GM21447 (cell line): ENCODE data around the gene FAM222A.

Experiments
- ATAC-seq: cut with Tn5 transposase; IDR thresholded peaks from one replicate; pipeline ENCODE4 v1.9.1; 2021; ENCODE audit not compliant: unreplicated experiment

FAM222A gene

GRCh38 chr12:109724321-109724892, 10.8 kb downstream of the FAM222A start:
- ATAC-seq = no peak

DNA sequence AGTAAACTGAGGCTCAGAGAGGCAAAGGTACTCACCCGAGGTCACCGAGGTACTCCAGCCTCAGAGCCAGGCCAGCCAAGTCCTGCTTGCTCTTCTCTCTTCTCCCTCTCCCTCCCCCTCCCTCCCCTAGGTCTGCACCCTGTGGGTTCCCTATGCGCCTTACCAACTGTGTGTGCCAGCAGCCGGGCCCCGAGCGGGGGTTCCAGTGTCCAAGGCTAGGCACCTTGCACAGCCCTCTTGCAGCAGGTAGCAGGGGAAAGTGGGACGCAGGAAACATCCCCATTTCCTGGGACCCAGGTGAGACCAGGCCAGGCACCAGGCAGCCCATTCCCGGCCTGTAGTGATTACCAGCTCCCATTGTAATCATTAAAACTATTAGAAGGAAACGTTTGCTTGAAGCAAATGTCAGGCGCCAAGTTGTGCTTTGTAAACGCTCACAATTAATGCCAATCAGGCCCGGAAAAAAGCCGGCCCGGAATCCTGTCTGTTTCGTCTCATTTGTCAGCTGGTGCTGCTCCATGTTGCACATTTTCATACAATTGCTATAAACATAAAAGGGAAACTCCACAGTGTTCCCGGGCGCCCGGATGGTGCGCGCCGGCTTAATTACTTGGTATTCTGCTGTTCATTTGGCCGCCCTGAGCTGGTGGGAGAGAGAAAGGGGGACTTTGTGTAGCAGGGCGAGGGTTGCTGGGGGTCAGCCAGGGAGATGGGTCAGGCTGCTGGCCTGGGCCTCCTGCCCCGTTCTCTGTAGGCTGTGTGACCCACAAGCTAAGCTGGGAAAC, 11.9 kb downstream of the FAM222A start:
- no peak for ATAC-seq

GRCh38 chr12:109726106-109726497, 12.5 kb downstream of the FAM222A start:
- ATAC-seq = no peak

DNA sequence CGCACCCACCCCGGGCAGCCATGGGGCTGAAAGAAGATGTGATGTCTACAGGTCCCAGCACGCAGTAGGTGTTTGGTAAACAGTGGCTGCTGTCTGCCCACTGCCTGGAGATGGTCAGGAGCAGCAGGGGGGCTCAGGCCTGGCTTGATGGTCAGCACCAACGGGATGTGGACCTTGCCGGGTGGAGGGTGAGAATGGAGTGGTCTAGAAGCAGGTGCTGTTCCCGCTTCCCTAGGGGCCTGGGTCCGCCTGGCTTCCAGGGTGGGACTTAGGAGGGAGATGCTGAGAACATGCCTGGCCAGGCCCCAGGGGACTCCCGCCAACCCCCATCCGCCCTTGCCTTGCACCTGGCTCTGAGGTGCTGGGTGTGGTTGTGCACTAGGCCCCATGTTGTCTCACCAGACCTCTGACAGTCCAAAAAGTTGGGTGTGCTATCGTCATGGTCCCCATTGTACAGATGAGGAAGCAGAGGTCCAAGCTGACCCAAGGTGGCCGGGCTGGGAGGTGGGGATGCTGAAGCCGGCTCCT, 12.9 kb downstream of the FAM222A start:
- ATAC-seq = no peak

DNA sequence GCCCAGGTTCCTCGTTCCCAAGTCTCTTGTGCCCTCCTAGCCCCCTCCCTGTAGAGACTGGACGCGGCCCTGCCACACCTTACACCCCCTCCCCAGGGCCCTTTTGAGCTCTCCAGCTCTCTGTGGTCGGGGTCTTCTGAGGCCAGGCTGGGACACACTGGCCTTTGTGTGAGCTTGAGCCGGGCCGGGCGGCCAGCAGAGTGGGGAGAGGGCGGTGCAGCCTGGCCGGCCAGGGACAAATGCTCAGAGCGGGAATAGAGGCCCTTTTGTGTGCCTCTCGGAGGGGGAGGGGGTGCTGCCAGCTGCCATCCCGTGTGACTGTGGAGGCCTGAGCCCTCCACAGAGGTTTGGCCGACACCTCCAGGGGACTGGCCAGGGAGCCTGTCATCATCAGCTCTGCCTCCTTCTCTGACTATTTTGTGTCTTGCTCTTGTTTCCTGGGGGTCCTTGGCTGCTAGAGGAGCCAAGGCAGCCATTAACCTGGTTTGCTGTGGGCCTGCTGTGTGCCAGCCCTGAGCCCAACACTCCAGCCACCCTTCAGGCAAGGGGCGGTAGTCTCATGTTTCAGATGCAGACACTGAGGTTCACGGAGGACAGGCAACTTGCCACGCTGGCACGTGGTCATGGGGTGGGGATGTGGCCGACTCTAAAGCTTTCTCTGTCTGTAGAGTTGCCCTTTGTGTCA, 13.6 kb downstream of the FAM222A start:
- no peak for ATAC-seq

DNA sequence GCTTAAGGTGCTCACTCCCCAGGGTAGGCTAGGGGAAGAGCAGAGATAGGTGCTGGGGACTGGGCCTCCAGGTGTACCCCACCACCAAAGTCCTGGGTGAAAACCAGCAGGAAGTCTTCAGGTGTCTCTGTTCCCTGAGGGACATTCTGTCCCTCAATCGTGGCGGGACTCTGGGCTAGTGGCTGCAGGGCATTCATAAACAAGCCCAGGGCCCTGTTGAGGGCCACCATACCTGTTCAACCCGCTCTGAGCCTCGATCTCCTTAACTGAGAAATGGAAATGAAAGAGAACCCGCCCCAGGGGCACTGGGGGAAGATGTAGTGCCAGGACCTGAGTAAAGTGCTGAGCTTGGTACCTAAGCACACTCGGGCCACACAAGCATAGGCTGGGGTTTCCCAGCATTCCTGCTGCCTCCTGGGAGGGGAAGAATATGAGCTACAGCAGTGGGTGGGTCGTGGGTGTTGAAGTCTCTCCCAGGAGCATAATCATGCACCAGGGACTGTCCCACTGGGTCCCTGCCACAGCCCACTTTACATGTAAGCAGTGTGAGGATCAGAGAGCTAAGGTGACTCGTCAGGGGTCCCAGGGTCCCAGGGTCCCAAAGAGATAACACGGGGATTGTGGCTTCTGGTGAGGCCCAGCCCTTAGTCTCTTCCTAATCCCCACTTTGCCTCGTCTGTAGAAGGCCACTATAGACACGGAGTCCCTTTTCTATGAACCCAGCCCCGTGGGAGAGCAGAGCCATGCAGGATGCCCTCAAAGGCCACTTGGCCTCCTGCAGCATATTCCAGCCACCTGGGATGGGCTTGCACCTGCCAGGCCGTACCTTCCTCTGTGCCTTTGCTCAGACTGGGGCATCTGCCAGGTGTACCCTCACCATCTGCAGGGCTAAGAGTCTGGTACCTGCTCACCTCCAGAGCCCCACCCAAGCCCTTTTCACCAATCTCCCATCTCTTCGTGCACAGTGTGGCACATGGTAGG, 14.4 kb downstream of the FAM222A start:
- ATAC-seq = no peak

DNA sequence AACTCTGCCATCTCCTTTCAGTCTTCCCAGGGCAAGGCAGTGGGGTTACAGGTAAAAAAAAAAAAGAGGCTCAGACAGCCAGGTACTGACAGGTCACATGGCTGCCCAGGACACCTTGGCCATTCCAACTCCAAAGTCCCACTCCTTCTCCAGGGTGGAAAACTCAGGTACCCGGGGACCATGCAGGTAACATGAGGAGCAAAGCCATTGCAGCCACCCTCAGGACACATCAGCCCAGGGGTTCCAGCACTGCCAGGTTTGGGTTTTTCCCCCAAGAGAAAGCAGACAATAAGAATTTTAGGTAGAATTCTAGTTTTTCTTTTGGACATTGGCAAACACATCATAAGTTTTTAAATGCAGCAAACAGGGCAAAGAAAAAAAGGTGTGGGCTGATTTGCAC, 15.3 kb downstream of the FAM222A start:
- ATAC-seq = no peak

DNA sequence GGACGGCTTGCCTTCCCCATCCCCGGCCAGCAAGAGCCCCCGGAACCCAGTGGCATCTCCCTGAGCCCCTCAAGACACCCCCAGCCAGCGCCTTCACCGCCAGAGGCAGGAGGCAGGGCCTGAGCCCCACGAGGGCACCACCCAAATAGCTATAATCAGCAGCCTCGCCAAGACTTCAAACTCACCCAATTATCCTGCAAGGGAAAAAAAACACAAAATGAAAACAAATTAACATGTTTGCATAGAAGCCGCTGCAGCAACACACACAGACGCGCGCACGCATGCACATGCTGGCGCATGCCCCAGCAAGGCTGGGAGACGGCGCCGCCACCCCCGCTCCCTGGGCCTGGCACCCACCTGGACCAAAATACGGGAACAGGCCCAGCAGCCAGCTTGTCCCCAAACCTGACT, 15.8 kb downstream of the FAM222A start:
- ATAC-seq = no peak

DNA sequence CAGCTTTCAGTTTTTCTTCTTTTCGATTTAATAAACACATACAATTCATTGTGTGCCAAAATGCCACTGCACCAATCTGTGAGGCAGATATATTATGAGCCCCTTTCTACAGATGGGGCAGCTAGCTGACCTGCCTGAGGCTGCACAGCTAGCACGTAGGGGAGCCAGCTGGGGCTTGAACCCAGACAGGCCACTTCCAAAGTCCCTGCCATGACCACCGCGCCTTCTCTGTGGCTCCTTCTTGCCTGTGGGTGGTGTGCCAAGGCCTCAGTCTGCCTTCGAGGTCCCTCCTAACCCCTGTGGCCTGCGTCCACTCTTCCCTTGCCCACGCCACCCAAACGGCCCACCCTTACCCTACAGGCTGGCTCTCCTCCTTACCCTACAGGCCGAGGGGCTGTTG, 16.2 kb downstream of the FAM222A start:
- no peak for ATAC-seq

- ATAC-seq = no peak
These were observed 16.9 kb downstream of the FAM222A start for GRCh38 chr12:109730306-109731145.

GRCh38 chr12:109731231-109731731, 17.7 kb downstream of the FAM222A start:
- no peak for ATAC-seq

GRCh38 chr12:109731806-109732205, 18.2 kb downstream of the FAM222A start:
- ATAC-seq = no peak

GRCh38 chr12:109732321-109733305, 19.0 kb downstream of the FAM222A start:
- no peak for ATAC-seq

GRCh38 chr12:109734219-109735000, 20.8 kb downstream of the FAM222A start:
- ATAC-seq = no peak

DNA sequence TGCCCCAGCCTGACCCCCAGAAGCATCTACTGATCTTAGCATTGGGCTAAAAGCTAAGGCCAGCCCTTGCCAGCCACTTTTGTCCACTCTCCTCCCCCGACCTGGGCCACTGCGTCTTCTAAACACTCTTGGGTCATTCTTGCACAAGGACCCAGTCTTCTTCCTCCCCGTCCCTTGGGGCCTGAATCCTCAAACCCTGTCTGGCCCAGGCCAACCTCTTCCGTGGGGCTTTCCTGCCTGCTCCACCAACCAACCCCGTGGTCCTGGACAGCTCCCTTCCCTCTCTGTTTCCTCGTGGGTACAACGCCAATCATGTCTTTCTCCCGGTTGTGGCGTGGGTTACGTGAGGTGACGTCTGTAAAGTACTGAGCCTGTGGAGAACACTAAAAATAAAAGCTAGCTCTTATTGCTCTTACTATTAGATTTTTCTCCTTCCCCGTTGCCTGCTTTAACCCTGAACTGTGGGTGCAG, 21.5 kb downstream of the FAM222A start:
- ATAC-seq = no peak

DNA sequence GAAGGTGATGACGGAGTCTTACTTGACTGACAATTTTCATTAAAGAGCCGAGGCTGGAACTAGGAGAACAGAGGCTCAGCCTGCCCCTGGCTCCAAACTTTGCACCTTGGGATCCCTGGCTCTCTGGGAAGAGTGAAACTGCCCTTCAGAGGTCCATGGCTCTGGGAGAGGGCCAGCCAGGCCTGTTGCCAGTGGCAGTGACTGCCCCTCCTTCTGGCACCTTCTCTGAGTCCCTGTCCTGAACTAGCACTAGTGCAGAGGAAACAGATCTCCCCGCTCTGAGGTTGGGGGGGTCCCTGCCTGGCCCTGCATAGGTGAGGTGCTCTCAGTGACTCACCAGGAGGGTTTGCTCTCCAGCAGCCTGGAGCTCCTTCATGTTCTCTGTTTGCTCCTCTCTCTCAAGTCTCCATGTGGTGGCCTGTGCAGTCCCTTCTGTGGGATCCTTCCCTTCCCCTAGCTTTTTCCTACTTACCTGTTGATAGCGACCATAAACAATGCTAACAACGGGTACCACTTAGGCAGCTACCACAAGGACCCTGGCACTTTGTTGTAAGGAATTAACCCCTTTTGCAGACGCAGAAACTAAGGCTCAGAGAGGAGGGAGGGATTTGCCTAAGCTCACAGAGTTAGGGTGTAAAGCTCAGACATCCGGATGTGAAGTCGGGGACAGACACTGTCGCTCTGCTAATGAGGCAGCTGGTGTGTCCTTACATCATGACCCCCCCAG, 22.4 kb downstream of the FAM222A start:
- no peak for ATAC-seq

- ATAC-seq = no peak
These were observed 23.0 kb downstream of the FAM222A start for GRCh38 chr12:109736552-109737108.
